Bronchial epithelial cell (primary cell): ENCODE data around the gene RAB4A. TPM values are rescaled to one million over a fixed set of nuclear protein-coding genes. Genes with fewer than 3 reads are reported as not detected.

Source experiments
- DNase-seq: peaks from one replicate; pipeline ENCODE4 v3.0.0-alpha.2; 2010; ENCODE audit warnings: low read depth
- FAIRE-seq: peaks from 2 replicates; lab custom pipeline; 2011; peaks lifted over from hg19 to GRCh38; lab: Jason Lieb, UNC
- H3K27me3 ChIP-seq: 2 replicates; pipeline ENCODE4 v1.5.1; 2011; ENCODE audit warnings: low read length; ENCODE audit not compliant: control insufficient read depth, insufficient read depth
- H3K36me3 ChIP-seq: 2 replicates; pipeline ENCODE4 v1.5.1; 2011; ENCODE audit warnings: low read length; ENCODE audit not compliant: control insufficient read depth, insufficient read depth
- H3K4me3 ChIP-seq: 2 replicates; pipeline ENCODE4 v1.5.1; 2011; ENCODE audit warnings: mild to moderate bottlenecking, low read depth, low read length, control low read depth
- total RNA-seq: library from RNA; depleted of rRNA; stranded (reverse); fragments of >200 nt; gene quantifications from 2 replicates; pipeline ENCODE4 v1.2.1, GENCODE V29; 2014
- TF ChIP-seq, protein P1 (sequence below): IDR thresholded peaks from 2 replicates; pipeline ENCODE4 v1.5.1; 2011; ENCODE audit warnings: mild to moderate bottlenecking, moderate library complexity, low read length, control low read depth, inconsistent platforms; ENCODE audit not compliant: insufficient read depth, severe bottlenecking

Gene RAB4A
- total RNA-seq, 1 donor from 2014 or later: 39.0 TPM

DNA sequence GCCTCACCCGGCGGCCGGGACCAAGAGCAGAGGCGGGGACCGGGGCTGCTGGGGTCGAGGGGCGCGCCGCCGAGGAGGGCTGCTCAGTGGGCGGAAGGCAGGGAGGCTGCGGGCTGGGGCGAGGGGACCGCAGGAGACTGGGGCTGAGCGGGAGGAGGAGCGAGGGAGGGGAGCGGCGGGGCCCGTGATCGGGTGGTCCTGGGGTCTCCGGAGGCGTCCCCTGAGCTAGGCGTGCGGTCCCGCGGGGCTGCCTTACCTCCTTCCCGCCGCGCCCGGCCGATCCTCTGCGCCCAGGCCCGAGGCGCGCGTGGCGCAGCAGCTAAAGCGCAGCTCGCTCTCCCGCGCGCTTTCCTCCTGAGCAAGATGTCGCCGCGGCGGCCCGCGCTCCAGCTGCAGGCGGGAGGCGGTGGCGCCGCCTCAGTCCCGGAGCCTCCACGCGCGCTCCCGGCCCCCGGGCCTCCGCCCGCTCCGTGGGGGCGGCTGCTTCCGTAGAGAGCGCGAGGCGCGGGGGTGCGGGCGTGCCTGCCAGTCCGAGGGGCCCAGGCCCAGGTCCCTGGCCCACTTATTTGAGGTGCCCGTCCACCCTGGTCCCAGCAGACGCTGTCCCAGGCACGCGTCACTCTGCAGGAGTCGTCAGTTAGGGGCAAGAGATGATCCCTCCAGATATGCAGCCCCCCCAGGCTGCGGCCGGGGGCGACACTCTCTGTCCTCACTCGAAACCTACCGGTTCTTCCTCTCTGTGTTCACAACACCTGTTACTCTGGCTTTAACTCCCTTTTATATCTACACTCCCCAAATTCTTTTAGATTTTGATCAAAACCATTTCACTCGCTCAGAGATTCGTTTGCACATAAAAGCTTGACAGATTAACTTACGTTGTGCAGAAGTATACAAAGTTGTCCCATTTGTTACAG is 72.0 kb downstream of the RAB4A start, which contains the start of gene CCSAP:
TSS of gene CCSAP (minus strand) at position 392 of the 914 bp plus-strand sequence. CDS start 582 bp downstream, outside the sequence.
- FAIRE-seq (no peak), DNase-seq (no peak)
- TF ChIP-seq, protein P1, sequence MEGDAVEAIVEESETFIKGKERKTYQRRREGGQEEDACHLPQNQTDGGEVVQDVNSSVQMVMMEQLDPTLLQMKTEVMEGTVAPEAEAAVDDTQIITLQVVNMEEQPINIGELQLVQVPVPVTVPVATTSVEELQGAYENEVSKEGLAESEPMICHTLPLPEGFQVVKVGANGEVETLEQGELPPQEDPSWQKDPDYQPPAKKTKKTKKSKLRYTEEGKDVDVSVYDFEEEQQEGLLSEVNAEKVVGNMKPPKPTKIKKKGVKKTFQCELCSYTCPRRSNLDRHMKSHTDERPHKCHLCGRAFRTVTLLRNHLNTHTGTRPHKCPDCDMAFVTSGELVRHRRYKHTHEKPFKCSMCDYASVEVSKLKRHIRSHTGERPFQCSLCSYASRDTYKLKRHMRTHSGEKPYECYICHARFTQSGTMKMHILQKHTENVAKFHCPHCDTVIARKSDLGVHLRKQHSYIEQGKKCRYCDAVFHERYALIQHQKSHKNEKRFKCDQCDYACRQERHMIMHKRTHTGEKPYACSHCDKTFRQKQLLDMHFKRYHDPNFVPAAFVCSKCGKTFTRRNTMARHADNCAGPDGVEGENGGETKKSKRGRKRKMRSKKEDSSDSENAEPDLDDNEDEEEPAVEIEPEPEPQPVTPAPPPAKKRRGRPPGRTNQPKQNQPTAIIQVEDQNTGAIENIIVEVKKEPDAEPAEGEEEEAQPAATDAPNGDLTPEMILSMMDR: no peak
- Histone ChIP-seq H3K4me3 (peak within 1 kb of the TSS; percentile 89), H3K36me3 (no peaks in the 10 kb centered on the region), H3K27me3 (peaks cover 2% of the 10 kb centered on the region)

GRCh38 chr1:229344139-229344538 is 73.2 kb downstream of the RAB4A start:
- Histone ChIP-seq H3K4me3 (no peak overlapping the region), H3K36me3 (no peaks in the 10 kb centered on the region), H3K27me3 (peaks cover 2% of the 10 kb centered on the region)
- DNase-seq (no peak), FAIRE-seq (no peak)
- TF ChIP-seq, protein P1: no peak

DNA sequence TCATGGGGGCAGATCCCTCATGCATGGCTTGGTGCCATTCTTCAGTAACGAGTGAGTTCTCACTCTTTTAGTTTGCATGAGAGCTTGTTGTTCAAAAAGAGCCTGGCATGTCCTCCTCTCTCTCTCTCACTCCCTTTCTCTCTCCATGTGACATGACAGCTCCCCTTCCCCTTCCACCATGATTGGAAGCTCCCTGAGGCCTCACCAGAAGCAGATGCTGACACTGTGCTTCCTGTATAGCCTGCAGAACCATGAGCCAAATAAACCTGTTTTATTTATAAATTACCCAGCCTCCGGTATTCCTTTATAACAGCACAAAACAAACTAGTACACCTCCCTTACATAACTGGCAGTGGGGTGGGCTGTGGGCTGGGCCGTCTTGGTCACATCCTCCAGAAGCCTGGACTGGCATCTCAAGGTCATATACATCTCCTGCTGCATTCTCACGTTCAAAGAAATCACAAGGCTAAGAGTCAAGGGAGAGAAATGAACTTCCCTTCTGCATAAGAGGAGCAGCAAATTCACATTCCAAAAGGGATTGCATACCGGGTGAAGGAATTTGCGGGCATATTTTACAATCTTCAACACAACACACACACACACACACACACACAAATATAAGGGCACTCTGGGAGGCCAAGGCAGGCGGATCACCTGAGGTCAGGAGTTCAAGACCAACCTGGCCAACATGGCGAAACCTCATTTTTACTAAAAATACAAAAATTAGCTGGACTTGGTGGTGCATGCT is 74.2 kb downstream of the RAB4A start:
- FAIRE-seq (no peak), DNase-seq (no peak)
- Histone ChIP-seq H3K27me3 (peaks cover 2% of the 10 kb centered on the region), H3K4me3 (no peak overlapping the region), H3K36me3 (no peaks in the 10 kb centered on the region)
- TF ChIP-seq, protein P1: no peak

GRCh38 chr1:229347528-229347927 is 76.6 kb downstream of the RAB4A start:
- Histone ChIP-seq H3K27me3 (peaks cover 2% of the 10 kb centered on the region), H3K36me3 (no peaks in the 10 kb centered on the region), H3K4me3 (no peak overlapping the region)
- TF ChIP-seq, protein P1: no peak
- DNase-seq: no peak
- no peak for FAIRE-seq

DNA sequence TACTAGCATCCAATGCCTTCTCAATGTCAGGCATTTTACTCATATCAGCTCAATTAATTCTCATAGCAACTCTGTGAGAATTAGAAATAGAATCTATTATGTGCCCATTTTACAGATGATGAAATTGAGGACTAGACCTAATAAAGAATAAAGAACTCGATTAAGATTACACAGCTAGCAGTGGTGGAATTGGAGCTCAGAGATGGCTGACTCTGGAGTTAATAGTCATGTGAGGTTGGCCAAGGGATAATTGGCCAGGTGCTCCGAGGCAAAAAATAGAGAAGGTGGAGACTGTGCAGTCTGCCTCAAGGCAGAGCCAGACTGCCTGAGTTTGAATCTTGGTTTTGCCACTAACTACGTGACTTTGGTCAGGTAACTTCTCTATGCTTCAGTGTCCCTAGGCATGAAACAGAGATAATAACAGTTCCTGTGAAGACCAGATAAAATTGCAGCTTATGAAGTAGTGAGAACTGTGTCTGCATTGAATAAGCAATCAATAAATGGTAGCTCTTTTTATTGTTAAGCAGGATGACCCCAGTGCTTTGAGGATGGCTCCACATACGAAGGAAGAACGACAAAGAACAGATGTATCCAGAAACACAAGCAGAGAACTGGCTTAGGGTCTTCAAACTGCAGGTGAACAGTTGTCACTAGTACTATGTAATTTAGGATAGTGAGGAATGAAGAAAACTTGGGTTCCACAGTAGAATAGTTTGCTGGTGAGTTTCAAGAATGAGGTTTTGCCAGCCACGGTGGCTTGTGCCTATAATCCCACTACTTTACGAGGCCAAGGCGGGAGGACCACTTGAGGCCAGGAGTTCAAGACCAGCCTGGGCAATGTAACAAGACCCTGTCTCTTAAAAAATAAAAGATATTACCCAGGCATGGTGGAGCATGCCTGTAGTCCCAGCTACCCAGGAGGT is 78.8 kb downstream of the RAB4A start:
- DNase-seq: no peak
- TF ChIP-seq, protein P1: no peak
- H3K36me3 ChIP-seq: no peaks in the 10 kb centered on the region
- H3K27me3 ChIP-seq: peaks cover 2% of the 10 kb centered on the region
- FAIRE-seq: no peak
- no peak overlapping the region for H3K4me3 ChIP-seq
